SJCRH30 (cell line): Measurements from ENCODE around the gene CEP104. TPM values are rescaled to one million over a fixed set of nuclear protein-coding genes. Genes with fewer than 3 reads are reported as not detected.
A peak's percentile ranks its signal among the peaks of the same experiment; 100 is the strongest.

Experiments
- DNase-seq, 2 experiments: peaks; one replicate each; pipeline ENCODE4 v3.0.0-alpha.2; 2015 to 2020
- H3K27ac ChIP-seq: fragments of 250-450 bp; sonication (Bioruptor Pico); 2 replicates; pipeline ENCODE4 v1.5.1; 2020; ENCODE audit warnings: mild to moderate bottlenecking, moderate library complexity
- H3K27me3 ChIP-seq: fragments of 250-450 bp; sonication (Bioruptor Pico); 2 replicates; pipeline ENCODE4 v1.5.1; 2020; ENCODE audit warnings: mild to moderate bottlenecking, moderate library complexity
- H3K36me3 ChIP-seq: fragments of 250-450 bp; sonication (Bioruptor Pico); 2 replicates; pipeline ENCODE4 v1.5.1; 2020; ENCODE audit warnings: mild to moderate bottlenecking, moderate library complexity
- H3K4me1 ChIP-seq: fragments of 250-450 bp; sonication (Bioruptor Pico); 2 replicates; pipeline ENCODE4 v1.5.1; 2020; ENCODE audit warnings: mild to moderate bottlenecking, moderate library complexity
- H3K4me3 ChIP-seq: fragments of 250-450 bp; sonication (Bioruptor Pico); 2 replicates; pipeline ENCODE4 v1.5.1; 2020; ENCODE audit warnings: mild to moderate bottlenecking, moderate library complexity
- H3K9me3 ChIP-seq: fragments of 250-450 bp; sonication (Bioruptor Pico); replicated peaks from 2 replicates; pipeline ENCODE4 v1.5.1; 2020; ENCODE audit warnings: mild to moderate bottlenecking, moderate library complexity
- total RNA-seq: library from RNA; depleted of rRNA; stranded (reverse); fragments of >200 nt; shearing (Covaris generic); gene quantifications from 2 replicates; pipeline ENCODE4 v1.2.3, GENCODE V29; 2014; rRNA removed

The CEP104 gene
- total RNA-seq: 30.5 and 35.1 TPM in 2 replicates

GRCh38 chr1:3856923-3857790, at the start of gene CEP104, which contains the start of gene DFFB:
CEP104 (minus strand) TSS chr1:3857211; CDS start chr1:3852407, 4,804 bp downstream.
DFFB (plus strand) TSS chr1:3857476; CDS start chr1:3857604, 128 bp downstream.
- no peaks in the 10 kb centered on the region for H3K9me3 ChIP-seq
- no peaks in the 10 kb centered on the region for H3K27me3 ChIP-seq
- H3K27ac ChIP-seq: peak within 1 kb of the TSS; percentile 81
- H3K36me3 ChIP-seq: no peaks in the 10 kb centered on the region
- no peaks in the 10 kb centered on the region for H3K4me1 ChIP-seq
- DNase-seq: peak; percentile 95 to 96
- H3K4me3 ChIP-seq: peak within 1 kb of the TSS; percentile 93

- Histone ChIP-seq H3K27me3 (peaks cover 4% of the 10 kb centered on the region; the same call in 1 of the 2 replicates), H3K4me1 (peaks cover 39% of the 10 kb centered on the region), H3K4me3 (no peak overlapping the region), H3K9me3 (no peaks in the 10 kb centered on the region), H3K36me3 (no peaks in the 10 kb centered on the region), H3K27ac (no peak overlapping the region)
- DNase-seq: no peak
Observed at GRCh38 chr1:3906672-3907020, 49.6 kb upstream of the CEP104 start.

DNA sequence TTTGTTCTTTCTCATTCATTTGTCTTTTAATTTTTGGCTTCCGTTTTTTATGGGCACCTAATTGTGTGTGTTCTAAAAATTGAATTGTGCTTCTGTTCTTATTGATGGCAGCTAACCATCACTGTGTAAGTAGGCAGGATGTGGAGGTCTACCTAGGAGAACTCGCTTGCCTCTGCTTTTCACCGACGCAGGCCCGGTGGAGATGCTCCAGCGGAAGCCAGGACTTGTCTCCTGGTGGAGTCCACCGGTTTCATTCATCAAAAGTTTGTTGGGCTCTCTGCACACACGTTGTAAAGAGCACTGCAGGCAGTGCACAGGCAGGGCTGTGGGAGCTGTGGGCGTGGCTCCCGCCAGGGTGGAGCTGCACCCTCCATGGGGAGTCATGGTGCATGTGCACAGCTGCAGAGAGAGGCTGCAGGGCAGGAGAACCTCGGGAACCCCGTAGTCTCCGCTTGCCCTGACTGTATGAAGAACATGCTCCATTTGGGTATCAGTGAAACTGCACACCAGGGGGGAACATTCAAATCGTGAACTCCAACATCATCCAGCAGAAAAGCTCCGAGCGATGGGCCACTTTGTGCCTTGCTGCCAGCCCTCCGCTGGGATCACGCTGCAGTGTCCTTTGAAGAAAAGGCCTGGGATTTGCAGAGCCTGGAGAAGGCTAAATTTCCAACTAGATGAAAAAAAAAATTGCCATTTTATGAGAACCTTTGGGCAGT, 49.1 kb upstream of the CEP104 start:
- no peaks in the 10 kb centered on the region; the same call in 1 of the 2 replicates for H3K27me3 ChIP-seq
- H3K4me1 ChIP-seq: peaks cover 34% of the 10 kb centered on the region

DNA sequence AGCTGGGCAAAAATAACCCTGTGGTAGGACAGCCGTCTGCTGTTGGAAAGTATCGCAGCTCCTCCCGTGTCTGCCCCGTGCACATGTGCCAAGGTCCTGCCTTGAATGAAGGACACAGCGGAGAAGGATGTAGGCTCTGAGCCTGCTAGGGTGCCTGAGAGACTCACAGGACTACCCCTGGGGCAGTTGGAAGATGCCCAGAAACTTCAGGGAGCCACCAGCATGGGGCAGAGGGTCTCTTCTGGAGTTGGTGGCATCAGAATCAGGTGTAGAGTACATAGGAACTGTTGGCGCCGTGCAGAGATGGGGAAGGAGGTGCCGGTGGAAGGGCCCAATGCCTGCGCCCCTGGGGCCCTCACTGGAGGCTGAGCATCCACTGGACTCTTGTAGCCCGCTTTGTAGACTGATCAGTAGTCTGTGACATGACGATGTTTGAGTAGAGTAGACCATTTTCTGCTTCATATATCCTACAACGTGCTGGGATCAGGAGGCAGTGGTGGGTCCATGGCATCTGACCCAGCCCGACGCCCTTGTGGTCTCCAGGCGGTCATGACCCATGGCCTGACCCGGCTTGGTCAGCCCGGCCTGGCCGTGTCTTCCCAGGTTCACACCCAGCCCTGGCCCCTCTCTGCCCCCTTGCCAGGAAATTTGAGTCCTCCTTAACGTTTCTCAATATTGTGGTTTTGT, 48.4 kb upstream of the CEP104 start:
- Histone ChIP-seq H3K27me3 (no peaks in the 10 kb centered on the region), H3K36me3 (no peaks in the 10 kb centered on the region), H3K4me1 (peaks cover 32% of the 10 kb centered on the region), H3K27ac (no peak overlapping the region), H3K4me3 (no peak overlapping the region), H3K9me3 (no peaks in the 10 kb centered on the region)
- DNase-seq: no peak

More for the DNA sequence above, 49.1 kb upstream of the CEP104 start:
- H3K4me3 ChIP-seq: no peak overlapping the region
- DNase-seq: peak; percentile 42 to 47
- no peaks in the 10 kb centered on the region for H3K36me3 ChIP-seq
- H3K9me3 ChIP-seq: no peaks in the 10 kb centered on the region
- no peak overlapping the region for H3K27ac ChIP-seq

DNA sequence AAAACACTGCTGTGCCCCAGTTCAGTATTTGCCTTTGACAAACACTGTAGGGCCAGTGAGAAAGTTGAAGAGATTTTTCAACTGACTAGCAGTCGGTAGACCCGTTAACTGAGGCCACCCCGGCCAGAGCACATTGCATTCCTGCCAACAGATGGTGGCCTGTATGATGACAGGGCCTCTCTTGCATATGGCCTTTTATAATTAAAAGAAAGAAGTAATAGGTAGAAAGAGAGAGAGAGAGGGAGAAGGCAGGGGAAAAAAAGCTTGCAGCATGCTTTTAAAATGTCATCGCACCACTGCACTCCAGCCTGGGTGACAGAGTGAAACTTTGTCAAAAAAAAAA, 47.8 kb upstream of the CEP104 start:
- H3K36me3 ChIP-seq: no peaks in the 10 kb centered on the region

GRCh38 chr1:3904006-3904842, 47.2 kb upstream of the CEP104 start:
- no peaks in the 10 kb centered on the region for H3K36me3 ChIP-seq
- H3K9me3 ChIP-seq: no peaks in the 10 kb centered on the region
- H3K4me3 ChIP-seq: no peak overlapping the region
- no peaks in the 10 kb centered on the region for H3K27me3 ChIP-seq
- peak overlapping the region; percentile 75 for H3K27ac ChIP-seq
- peaks cover 32% of the 10 kb centered on the region for H3K4me1 ChIP-seq
- no peak for DNase-seq

More for the DNA sequence above, 47.8 kb upstream of the CEP104 start:
- no peaks in the 10 kb centered on the region for H3K27me3 ChIP-seq
- no peak overlapping the region for H3K4me3 ChIP-seq
- peaks cover 32% of the 10 kb centered on the region for H3K4me1 ChIP-seq
- no peak overlapping the region for H3K27ac ChIP-seq
- DNase-seq: no peak
- H3K9me3 ChIP-seq: no peaks in the 10 kb centered on the region

GRCh38 chr1:3903141-3904005, 46.4 kb upstream of the CEP104 start:
- 0 out of 2 replicates have a peak, but pooled peaks cover 5% of the 10 kb centered on the region for H3K36me3 ChIP-seq
- no peaks in the 10 kb centered on the region for H3K27me3 ChIP-seq
- peaks cover 4% of the 10 kb centered on the region; the same call in 1 of the 2 replicates for H3K9me3 ChIP-seq
- no peak overlapping the region for H3K4me3 ChIP-seq
- DNase-seq: peak; percentile 92 to 96
- H3K27ac ChIP-seq: peak overlapping the region; percentile 75
- peaks cover 32% of the 10 kb centered on the region for H3K4me1 ChIP-seq

DNA sequence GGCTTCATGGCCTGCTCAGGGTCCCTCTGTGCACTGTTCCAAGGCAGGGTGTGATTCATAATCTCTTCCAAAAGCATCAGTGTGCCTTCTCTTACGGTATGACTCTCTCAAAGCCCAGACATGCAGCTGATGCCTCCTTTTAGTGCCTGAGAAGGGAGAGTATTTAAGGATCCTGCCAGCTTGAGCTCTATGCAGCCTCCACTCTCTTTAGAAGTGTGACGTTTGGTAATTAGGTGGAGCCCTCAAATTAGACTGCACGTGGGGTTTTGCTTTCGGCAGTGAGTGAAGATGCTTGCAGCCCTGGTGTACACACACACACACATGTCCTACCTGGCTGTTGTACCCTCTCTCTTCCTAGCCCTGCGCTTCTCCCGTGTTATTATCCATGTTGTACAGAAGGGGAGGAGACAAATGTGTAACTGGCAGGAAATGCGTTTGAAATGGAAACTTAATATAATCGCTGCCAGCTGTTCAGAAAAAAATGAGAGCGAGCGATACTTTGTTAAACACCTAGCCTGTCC, 45.6 kb upstream of the CEP104 start:
- H3K36me3 ChIP-seq: 0 out of 2 replicates have a peak, but pooled peaks cover 6% of the 10 kb centered on the region
- peaks cover 8% of the 10 kb centered on the region; the same call in 1 of the 2 replicates for H3K9me3 ChIP-seq
- H3K27me3 ChIP-seq: no peaks in the 10 kb centered on the region
- H3K27ac ChIP-seq: peak overlapping the region; percentile 75
- peaks cover 32% of the 10 kb centered on the region for H3K4me1 ChIP-seq
- H3K4me3 ChIP-seq: no peak overlapping the region
- peak in 1 of 2 experiments; percentile 50 for DNase-seq

DNA sequence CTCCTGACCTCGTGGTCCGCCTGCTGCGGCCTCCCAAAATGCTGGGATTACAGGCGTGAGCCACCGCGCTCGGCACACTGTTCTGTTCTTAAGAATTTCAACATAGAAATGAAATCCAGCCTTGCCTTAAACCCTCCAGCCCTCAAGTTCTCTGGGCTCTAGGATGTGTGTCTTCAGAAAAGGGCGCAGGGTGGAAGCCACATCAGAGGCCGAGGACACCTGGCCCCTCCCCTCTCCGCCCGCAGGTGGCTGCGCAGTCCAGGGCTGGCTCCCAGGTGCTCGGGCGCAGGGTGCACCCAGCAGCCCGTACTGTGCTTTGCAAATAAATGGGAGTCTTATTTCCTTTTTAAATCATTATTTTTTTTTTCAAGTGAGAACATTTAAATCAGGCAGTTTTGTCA, 45.1 kb upstream of the CEP104 start:
- Histone ChIP-seq H3K27me3 (no peaks in the 10 kb centered on the region), H3K9me3 (peaks cover 8% of the 10 kb centered on the region; the same call in 1 of the 2 replicates), H3K27ac (no peak overlapping the region), H3K4me3 (no peak overlapping the region), H3K4me1 (peaks cover 30% of the 10 kb centered on the region), H3K36me3 (0 out of 2 replicates have a peak, but pooled peaks cover 8% of the 10 kb centered on the region)
- DNase-seq: no peak

DNA sequence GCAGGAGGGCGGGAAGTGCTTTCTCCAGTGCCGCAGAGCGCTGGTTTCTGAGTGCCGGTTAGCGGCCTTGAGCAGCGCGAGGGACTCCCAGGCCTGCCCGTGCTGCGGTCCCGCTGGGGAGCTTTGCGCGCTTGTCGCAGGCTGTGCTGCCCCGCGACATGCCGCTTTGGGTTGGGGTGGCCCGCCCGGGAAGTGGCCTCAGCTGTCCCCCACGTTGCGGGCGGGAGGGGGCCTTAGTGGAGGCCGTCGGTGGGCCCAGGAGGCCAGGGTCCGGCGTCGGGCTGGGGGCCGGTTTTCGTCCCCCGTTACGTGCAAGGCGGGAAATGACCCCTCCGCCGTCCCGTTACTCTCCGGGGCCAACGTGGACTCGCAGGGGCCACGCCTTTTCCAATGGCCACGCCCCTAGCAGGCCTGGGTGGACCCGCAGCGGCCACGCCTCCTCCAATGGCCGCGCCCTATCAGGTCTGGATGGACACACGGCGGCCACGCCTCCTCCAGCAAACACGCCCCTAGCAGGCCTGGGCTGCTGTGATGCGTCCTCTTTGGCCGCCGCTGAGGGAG, 44.0 kb upstream of the CEP104 start:
- H3K4me1 ChIP-seq: peaks cover 25% of the 10 kb centered on the region
- H3K4me3 ChIP-seq: peak overlapping the region; percentile 79
- H3K27me3 ChIP-seq: no peaks in the 10 kb centered on the region
- peak; percentile 98 to 99 for DNase-seq
- 0 out of 2 replicates have a peak, but pooled peaks cover 10% of the 10 kb centered on the region for H3K36me3 ChIP-seq
- peak overlapping the region; percentile 96 for H3K27ac ChIP-seq
- peaks cover 8% of the 10 kb centered on the region; the same call in 1 of the 2 replicates for H3K9me3 ChIP-seq

DNA sequence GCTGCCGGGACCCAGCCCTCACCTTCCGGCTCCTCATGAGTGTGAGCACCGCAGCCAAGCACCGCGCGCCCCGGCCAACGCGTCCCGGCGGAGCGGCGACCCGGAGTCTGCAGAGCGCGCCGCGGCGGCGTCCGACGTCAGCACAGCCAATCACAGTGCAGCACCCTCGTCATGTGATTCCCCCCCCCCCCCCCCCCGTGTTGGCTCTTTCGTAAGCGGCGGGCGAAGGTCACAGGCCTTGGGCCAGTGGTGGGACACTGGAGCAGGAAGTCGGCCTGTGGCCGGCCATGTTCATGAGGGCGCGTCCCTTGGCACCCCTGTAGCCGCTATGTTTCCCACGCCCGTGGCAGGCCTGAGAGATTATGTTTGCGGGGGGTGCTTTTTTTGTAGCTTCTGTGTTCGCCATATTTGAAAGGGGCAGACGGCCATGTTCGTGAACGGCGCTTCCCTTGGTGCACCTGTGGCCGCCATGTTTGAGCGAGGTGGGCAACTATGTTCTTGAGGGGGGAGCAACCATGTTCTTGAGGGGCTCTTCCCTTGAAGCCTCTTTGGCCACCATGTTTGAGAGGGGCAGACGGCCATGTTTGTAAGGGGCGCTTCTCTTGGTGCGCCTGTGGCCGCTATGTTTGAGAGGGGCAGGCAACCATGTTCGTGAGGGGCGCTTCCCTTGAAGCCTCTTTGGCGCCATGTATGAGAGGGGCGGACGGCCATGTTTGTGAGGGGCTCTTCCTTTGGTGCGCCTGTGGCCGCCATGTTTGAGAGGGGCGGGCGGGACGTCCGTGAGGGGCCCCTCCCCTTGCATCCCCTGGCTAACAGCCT, 43.3 kb upstream of the CEP104 start, which contains the start of gene C1orf174:
Gene C1orf174, minus strand, starts transcription at position 123 of the 819 bp plus-strand sequence. Its CDS starts 86 bp downstream, at position 37.
- Histone ChIP-seq H3K9me3 (peaks cover 8% of the 10 kb centered on the region; the same call in 1 of the 2 replicates), H3K27ac (peak within 1 kb of the TSS; percentile 96), H3K36me3 (peaks cover 17% of the 10 kb centered on the region; the same call in 1 of the 2 replicates), H3K27me3 (no peaks in the 10 kb centered on the region), H3K4me1 (peaks cover 25% of the 10 kb centered on the region), H3K4me3 (peak within 1 kb of the TSS; percentile 79)
- peak; percentile 98 to 100 for DNase-seq

DNA sequence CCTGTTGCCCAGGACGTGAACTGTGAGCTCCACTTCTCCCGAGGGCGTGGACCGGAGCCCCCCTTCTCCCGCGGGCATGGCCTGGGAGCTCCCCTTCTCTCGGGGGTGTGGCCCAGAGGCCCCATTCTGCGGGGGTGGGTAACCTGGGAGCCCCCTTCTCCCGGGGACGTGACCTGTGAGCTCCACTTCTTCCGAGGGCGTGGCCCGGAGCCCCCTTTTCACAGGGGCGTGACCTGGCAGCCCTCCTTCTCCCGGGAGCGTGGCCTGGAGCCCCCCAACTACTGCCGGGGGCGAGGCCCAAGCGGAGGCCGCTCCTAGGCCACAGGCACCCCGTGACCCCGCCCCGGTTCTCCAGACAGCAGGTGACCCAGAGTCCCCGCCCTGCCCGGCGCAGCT, 42.7 kb upstream of the CEP104 start:
- H3K27ac ChIP-seq: peak overlapping the region; percentile 96
- no peaks in the 10 kb centered on the region for H3K27me3 ChIP-seq
- peaks cover 25% of the 10 kb centered on the region for H3K4me1 ChIP-seq
- peak overlapping the region; percentile 79 for H3K4me3 ChIP-seq
- H3K9me3 ChIP-seq: peaks cover 8% of the 10 kb centered on the region; the same call in 1 of the 2 replicates
- peak; percentile 56 to 57 for DNase-seq
- H3K36me3 ChIP-seq: peaks cover 23% of the 10 kb centered on the region; the same call in 1 of the 2 replicates
